Measurements from ENCODE around the gene HIPK4.
A peak's percentile ranks its signal among the peaks of the same experiment; 100 is the strongest.

The HIPK4 gene

GRCh38 chr19:40420766-40421765, 31.1 kb upstream of the HIPK4 start:
- peak overlapping the region; percentile 70 for H3K4me3 ChIP-seq (ENCODE audit: low read length)
- DNase-seq (ENCODE audit: low read depth), result peak; percentile 88
- TF ChIP-seq CTCF (IDR thresholded peaks at IDR 0.05; ENCODE audit: insufficient read depth, low read depth, low read length, missing control alignments), result peak; percentile 93

- no peak for TF ChIP-seq CTCF (IDR thresholded peaks at IDR 0.05; ENCODE audit: insufficient read depth, low read depth, low read length, missing control alignments)
- H3K4me3 ChIP-seq (ENCODE audit: low read length), result peak overlapping the region; percentile 70
- no peak for DNase-seq (ENCODE audit: low read depth)
Measured at GRCh38 chr19:40420451-40420765, 30.4 kb upstream of the HIPK4 start.

DNA sequence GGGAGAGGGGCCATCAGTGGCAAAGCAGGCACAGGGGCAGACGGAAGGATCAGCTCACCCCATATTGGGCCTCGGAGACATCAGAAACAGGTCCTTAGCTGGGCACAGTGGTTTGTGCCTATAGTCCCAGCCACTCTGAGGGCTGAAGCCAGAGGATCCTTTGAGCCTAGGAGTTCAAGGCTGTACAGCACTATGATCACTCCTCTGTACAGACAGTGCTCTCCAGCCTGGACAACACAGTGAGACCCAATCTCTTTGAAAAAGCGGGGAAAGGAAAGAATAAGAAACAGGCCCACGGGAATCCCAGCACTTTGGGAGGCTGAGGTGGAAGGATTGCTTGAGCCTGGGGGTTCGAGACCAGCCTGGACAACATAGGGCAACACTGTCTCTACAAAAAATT, 29.8 kb upstream of the HIPK4 start:
- DNase-seq (ENCODE audit: low read depth), result no peak
- TF ChIP-seq CTCF (IDR thresholded peaks at IDR 0.05; ENCODE audit: insufficient read depth, low read depth, low read length, missing control alignments), result no peak
- no peak overlapping the region for H3K4me3 ChIP-seq (ENCODE audit: low read length)

- H3K4me3 ChIP-seq (ENCODE audit: low read length), result no peak overlapping the region
- no peak for DNase-seq (ENCODE audit: low read depth)
- TF ChIP-seq CTCF (IDR thresholded peaks at IDR 0.05; ENCODE audit: insufficient read depth, low read depth, low read length, missing control alignments), result no peak
Measured at GRCh38 chr19:40419066-40419612, 29.2 kb upstream of the HIPK4 start.

- no peak overlapping the region for H3K4me3 ChIP-seq (ENCODE audit: low read length)
- no peak for DNase-seq (ENCODE audit: low read depth)
- no peak for TF ChIP-seq CTCF (IDR thresholded peaks at IDR 0.05; ENCODE audit: insufficient read depth, low read depth, low read length, missing control alignments)
Measured at GRCh38 chr19:40418040-40418439, 28.1 kb upstream of the HIPK4 start.

DNA sequence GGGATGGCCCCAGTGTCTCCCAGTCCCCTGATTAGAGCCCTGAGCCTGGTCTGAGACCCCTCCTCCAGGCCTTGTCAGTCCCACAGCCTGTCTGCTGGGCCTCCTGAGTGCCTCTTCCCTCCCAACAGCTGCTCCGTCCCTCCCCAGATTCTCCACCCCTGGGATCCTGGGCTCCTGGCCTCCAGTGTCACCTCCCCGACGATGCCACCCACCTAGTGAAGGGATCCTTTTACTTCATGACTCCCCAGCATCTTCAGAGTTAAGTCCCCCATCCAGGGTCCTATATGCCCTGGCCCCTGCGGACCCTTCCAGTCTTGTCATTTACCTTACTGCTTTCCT, 27.6 kb upstream of the HIPK4 start:
- H3K4me3 ChIP-seq (ENCODE audit: low read length), result no peak overlapping the region

More for the DNA sequence above, 27.6 kb upstream of the HIPK4 start:
- no peak for DNase-seq (ENCODE audit: low read depth)
- TF ChIP-seq CTCF (IDR thresholded peaks at IDR 0.05; ENCODE audit: insufficient read depth, low read depth, low read length, missing control alignments), result no peak
